Fibroblast of pulmonary artery (primary cell): Measurements from ENCODE around the gene ALOX15.
A peak's percentile ranks its signal among the peaks of the same experiment; 100 is the strongest.
"Not testable (repeated sequence)": the region's sequence is repeated elsewhere in the genome, so short reads cannot be mapped to it uniquely, and the experiment has no call there.

ENCODE experiments used
- DNase-seq: peaks from one replicate; pipeline ENCODE4 v3.0.0-alpha.2; 2010; ENCODE audit warnings: low read depth
- H3K4me3 ChIP-seq: replicated peaks from 2 replicates; pipeline ENCODE4 v1.5.1; 2011; ENCODE audit warnings: low read depth, mild to moderate bottlenecking, control low read depth, low read length, moderate library complexity
- CTCF ChIP-seq: IDR thresholded peaks from 2 replicates; pipeline ENCODE4 v1.5.1; 2011; ENCODE audit warnings: mild to moderate bottlenecking, control low read depth, low read length, inconsistent platforms; ENCODE audit errors: missing control alignments

Gene ALOX15

DNA sequence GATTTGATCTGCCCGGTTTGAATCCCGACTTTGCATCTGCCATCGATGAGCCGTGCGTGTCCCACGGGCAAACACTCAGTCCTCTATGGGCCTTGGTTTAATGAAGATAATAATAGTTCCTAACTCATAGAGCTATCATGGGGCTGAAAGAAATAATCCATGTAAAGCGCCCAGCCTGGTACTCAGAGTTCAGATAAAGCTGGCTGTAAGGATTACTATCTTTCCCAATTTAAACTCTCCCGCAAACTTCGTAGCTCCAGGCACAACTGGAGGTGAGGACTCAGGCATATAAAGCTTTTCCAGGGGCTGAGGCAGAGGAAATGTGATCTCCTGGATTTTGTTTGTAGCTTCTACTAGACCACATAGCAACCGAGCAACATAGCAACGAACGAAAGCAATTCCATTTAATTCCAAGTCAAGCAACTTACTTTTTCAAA is 16.3 kb downstream of the ALOX15 start:
- DNase-seq, result peak; percentile 26
- H3K4me3 ChIP-seq, result no peak overlapping the region
- TF ChIP-seq CTCF, result no peak

DNA sequence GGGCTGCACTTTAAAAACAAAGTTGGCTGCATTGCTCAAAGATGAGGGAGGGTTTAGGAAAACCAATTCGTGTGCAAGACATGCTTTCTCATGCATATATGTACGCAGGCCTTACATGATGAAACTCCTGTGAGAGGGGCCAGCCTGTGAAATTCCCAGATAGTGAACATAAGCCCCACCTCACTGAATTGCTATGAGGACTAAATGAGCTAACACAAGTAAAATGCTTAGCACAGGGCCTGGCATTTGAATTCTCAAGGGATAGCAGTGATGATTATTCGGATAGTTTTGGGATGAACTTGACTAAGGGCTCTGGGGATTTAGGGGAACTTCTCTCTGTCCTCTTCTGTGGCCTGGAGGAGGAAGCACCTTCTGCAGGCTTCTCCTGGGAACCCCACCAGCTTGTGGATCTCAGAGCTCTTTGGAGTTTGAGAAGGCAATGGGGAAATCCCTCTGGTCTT is 17.0 kb downstream of the ALOX15 start:
- not testable (repeated sequence) for H3K4me3 ChIP-seq
- DNase-seq, result peak; percentile 16

DNA sequence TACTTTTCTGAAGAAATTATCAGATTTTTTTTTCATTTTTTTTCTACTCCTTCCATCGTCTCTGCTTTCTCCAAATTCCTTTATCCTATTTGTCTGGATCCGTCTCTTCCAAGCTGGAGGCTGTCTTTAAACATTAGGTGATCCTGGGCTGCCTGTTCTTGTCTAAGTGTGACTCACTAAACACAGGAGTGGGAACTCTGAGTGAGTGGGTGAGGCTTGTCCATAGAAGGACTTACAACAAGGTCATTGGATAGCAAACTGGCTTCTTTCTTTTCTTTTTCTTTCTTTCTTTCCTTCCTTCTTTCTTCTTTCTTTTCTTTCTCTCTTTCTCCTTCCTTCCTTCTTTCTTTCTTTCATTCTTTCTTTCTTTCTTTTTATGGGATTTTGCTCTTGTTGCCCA is 18.2 kb downstream of the ALOX15 start:
- peak; percentile 45 for DNase-seq
- no peak overlapping the region for H3K4me3 ChIP-seq
- no peak for TF ChIP-seq CTCF

- TF ChIP-seq CTCF, result no peak
- DNase-seq, result no peak
- no peak overlapping the region for H3K4me3 ChIP-seq
Observed at GRCh38 chr17:4622375-4622774, 19.1 kb downstream of the ALOX15 start.

GRCh38 chr17:4620531-4621101 is 20.9 kb downstream of the ALOX15 start:
- no peak for TF ChIP-seq CTCF
- no peak overlapping the region for H3K4me3 ChIP-seq
- no peak for DNase-seq

DNA sequence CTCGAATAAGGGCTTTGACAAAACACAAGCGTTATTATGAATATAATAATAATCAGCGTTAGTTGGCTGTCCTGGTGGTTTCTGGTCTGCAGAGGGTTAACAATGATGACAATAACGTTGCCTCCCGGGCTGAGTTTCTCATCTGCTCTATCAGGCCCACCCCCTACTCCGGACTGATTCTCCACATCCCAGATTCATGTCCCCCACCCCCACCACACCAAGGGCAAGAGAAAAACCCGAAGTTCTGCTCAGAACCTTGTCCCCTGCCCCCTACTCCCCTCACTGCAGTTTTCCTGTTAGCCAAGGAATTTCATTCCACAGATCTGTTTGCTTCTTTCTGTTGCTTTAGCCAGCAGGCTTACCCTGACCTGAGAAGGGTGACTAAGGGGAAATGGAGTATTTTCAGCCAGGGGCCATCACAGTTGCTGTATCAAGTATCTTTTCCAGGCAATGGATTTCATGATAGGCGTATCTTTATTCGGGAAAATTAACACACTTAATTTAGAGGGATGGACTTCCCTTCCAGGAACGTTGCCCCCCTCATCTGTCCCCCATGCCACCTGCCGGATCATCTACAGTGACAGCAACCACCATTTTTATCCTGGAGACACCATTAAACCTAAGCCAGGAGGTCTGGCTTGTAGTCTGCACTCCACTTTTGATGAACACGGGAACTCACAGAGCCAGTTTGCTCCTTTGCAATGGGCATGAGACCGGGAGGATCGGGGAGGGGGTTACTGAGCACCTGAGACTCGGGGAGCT is 23.7 kb downstream of the ALOX15 start:
- no peak for TF ChIP-seq CTCF
- no peak for DNase-seq
- H3K4me3 ChIP-seq, result no peak overlapping the region

GRCh38 chr17:4617090-4617489 is 24.4 kb downstream of the ALOX15 start:
- no peak for DNase-seq
- TF ChIP-seq CTCF, result no peak
- no peak overlapping the region for H3K4me3 ChIP-seq
